H9 (cell line): ENCODE measurements around the gene CHRNA4. TPM values are rescaled to one million over a fixed set of nuclear protein-coding genes. Genes with fewer than 3 reads are reported as not detected.

Experiments
- DNase-seq: peaks from one replicate; pipeline ENCODE4 v3.0.0-alpha.2; 2017
- H2AFZ ChIP-seq: one replicate; pipeline ENCODE4 v1.6.1; 2013; ENCODE audit warnings: mild to moderate bottlenecking, low read length, control low read depth, moderate library complexity
- H2AK5ac ChIP-seq: 2 replicates; pipeline ENCODE4 v1.6.1; 2013; ENCODE audit warnings: low read length, control low read depth, mixed read lengths; ENCODE audit not compliant: insufficient read length
- H2BK120ac ChIP-seq: one replicate; pipeline ENCODE4 v1.6.1; 2013; ENCODE audit warnings: low read depth, mild to moderate bottlenecking, low read length, control low read depth, inconsistent platforms; ENCODE audit not compliant: poor library complexity, severe bottlenecking
- H2BK12ac ChIP-seq: 2 replicates; pipeline ENCODE4 v1.6.1; 2013; ENCODE audit warnings: low read length, control low read depth, mixed read lengths, low read depth; ENCODE audit not compliant: insufficient read length
- H2BK15ac ChIP-seq: 2 replicates; pipeline ENCODE4 v1.6.1; 2013; ENCODE audit warnings: low read depth, low read length, control low read depth
- H2BK20ac ChIP-seq: one replicate; pipeline ENCODE4 v1.6.1; 2013; ENCODE audit warnings: low read depth, mild to moderate bottlenecking, low read length, control low read depth, inconsistent platforms; ENCODE audit not compliant: poor library complexity, severe bottlenecking
- H2BK5ac ChIP-seq: 2 replicates; pipeline ENCODE4 v1.6.1; 2013; ENCODE audit warnings: low read length, control low read depth, mixed read lengths; ENCODE audit not compliant: insufficient read length
- H3K14ac ChIP-seq: 2 replicates; pipeline ENCODE4 v1.6.1; 2013; ENCODE audit warnings: low read length, control low read depth; ENCODE audit not compliant: insufficient read depth
- H3K18ac ChIP-seq: 2 replicates; pipeline ENCODE4 v1.6.1; 2013; ENCODE audit warnings: low read depth, mild to moderate bottlenecking, mixed read lengths, low read length, control low read depth; ENCODE audit not compliant: insufficient read length
- H3K23ac ChIP-seq: 2 replicates; pipeline ENCODE4 v1.6.1; 2013; ENCODE audit warnings: low read length, control low read depth, mixed read lengths, low read depth; ENCODE audit not compliant: insufficient read length
- H3K23me2 ChIP-seq: 2 replicates; pipeline ENCODE4 v1.6.1; 2013; ENCODE audit warnings: low read depth, mild to moderate bottlenecking, mixed read lengths, low read length, control low read depth; ENCODE audit not compliant: insufficient read length, poor library complexity, severe bottlenecking
- H3K27ac ChIP-seq: 2 replicates; pipeline ENCODE4 v1.5.1; 2013; ENCODE audit warnings: low read length, control low read depth, mixed read lengths, low read depth; ENCODE audit not compliant: insufficient read length
- H3K27me3 ChIP-seq: 2 replicates; pipeline ENCODE4 v1.6.1; 2013; ENCODE audit warnings: low read length, control low read depth, inconsistent platforms; ENCODE audit not compliant: insufficient read depth
- H3K4ac ChIP-seq: 2 replicates; pipeline ENCODE4 v1.6.1; 2013; ENCODE audit warnings: low read depth, mild to moderate bottlenecking, control low read depth, inconsistent platforms, low read length, moderate library complexity
- H3K4me1 ChIP-seq: 2 replicates; pipeline ENCODE4 v1.6.1; 2013; ENCODE audit warnings: low read length, control low read depth, inconsistent platforms; ENCODE audit not compliant: insufficient read depth
- H3K4me2 ChIP-seq: 2 replicates; pipeline ENCODE4 v1.6.1; 2013; ENCODE audit warnings: low read length, control low read depth, mixed read lengths; ENCODE audit not compliant: insufficient read length, insufficient read depth
- H3K56ac ChIP-seq: 2 replicates; pipeline ENCODE4 v1.6.1; 2013; ENCODE audit warnings: low read depth, mild to moderate bottlenecking, mixed read lengths, low read length, control low read depth; ENCODE audit not compliant: insufficient read length
- H3K79me1 ChIP-seq: 2 replicates; pipeline ENCODE4 v1.6.1; 2013; ENCODE audit warnings: low read depth, mild to moderate bottlenecking, moderate library complexity, low read length, control low read depth, inconsistent platforms; ENCODE audit not compliant: insufficient read depth, poor library complexity, severe bottlenecking
- H3K79me2 ChIP-seq: 2 replicates; pipeline ENCODE4 v1.6.1; 2013; ENCODE audit warnings: low read length, control low read depth, inconsistent platforms; ENCODE audit not compliant: insufficient read depth
- H3K9ac ChIP-seq: 2 replicates; pipeline ENCODE4 v1.6.1; 2013; ENCODE audit warnings: low read length, control low read depth, mixed read lengths; ENCODE audit not compliant: insufficient read length; ENCODE audit errors: extremely low read depth
- H3K9me3 ChIP-seq: one replicate; pipeline ENCODE4 v1.6.1; 2013; ENCODE audit warnings: low read depth, low read length, inconsistent platforms; ENCODE audit not compliant: control insufficient read depth
- H3T11ph ChIP-seq: one replicate; pipeline ENCODE4 v1.6.1; 2013; ENCODE audit warnings: mild to moderate bottlenecking, low read length, control low read depth, inconsistent platforms
- H4K20me1 ChIP-seq: one replicate; pipeline ENCODE4 v1.6.1; 2013; ENCODE audit not compliant: control insufficient read depth, insufficient read length, insufficient read depth
- H4K5ac ChIP-seq: 2 replicates; pipeline ENCODE4 v1.6.1; 2013; ENCODE audit warnings: low read depth, mild to moderate bottlenecking, mixed read lengths, low read length, control low read depth; ENCODE audit not compliant: insufficient read length
- H4K8ac ChIP-seq: replicated peaks from 2 replicates; pipeline ENCODE4 v1.6.1; 2013; ENCODE audit warnings: low read length, control low read depth, mixed read lengths, low read depth; ENCODE audit not compliant: insufficient read length
- H4K91ac ChIP-seq: 2 replicates; pipeline ENCODE4 v1.6.1; 2013; ENCODE audit warnings: low read depth, mild to moderate bottlenecking, moderate library complexity, mixed read lengths, low read length, control low read depth; ENCODE audit not compliant: insufficient read length
- H3K27ac Mint-ChIP-seq, 3 experiments: 2 replicates in 2 of 3; 3 replicates in 1 of 3; pipeline ENCODE4 v1.8.0; 2020 to 2021; ENCODE audit warnings: mixed read lengths in 3 of 3, mild to moderate bottlenecking in 1 of 3, moderate library complexity in 1 of 3
- H3K27me3 Mint-ChIP-seq: 2 replicates; pipeline ENCODE4 v1.8.0; 2021; ENCODE audit warnings: low read depth, mild to moderate bottlenecking, moderate library complexity, mixed read lengths
- H3K36me3 Mint-ChIP-seq, 3 experiments: 2 replicates in 2 of 3; 3 replicates in 1 of 3; pipeline ENCODE4 v1.8.0; 2020 to 2021; ENCODE audit warnings: low read depth in 3 of 3, mixed read lengths in 3 of 3; ENCODE audit not compliant: insufficient read depth in 1 of 3
- H3K4me1 Mint-ChIP-seq, 2 experiments: 2 replicates each; pipeline ENCODE4 v1.8.0; 2020; ENCODE audit warnings: mixed read lengths in 2 of 2
- H3K4me3 Mint-ChIP-seq, 2 experiments: 2 replicates in 1 of 2; 3 replicates in 1 of 2; pipeline ENCODE4 v1.8.0; 2020 to 2021; ENCODE audit warnings: mild to moderate bottlenecking in 2 of 2, mixed read lengths in 2 of 2, moderate library complexity in 1 of 2
- H3K9me3 Mint-ChIP-seq, 2 experiments: 2 replicates in 1 of 2; 3 replicates in 1 of 2; pipeline ENCODE4 v1.8.0; 2020; ENCODE audit warnings: mild to moderate bottlenecking in 2 of 2, mixed read lengths in 2 of 2, moderate library complexity in 1 of 2
- WGBS: extraction: QIAGEN DNeasy Blood & Tissue Kit; methylation state at CpG from one replicate; pipeline ENCODE4 v1.1.7; 2013; ENCODE audit warnings: missing lambda C conversion rate, low lambda C conversion rate, mixed read lengths; ENCODE audit not compliant: insufficient read length; ENCODE audit errors: extremely low coverage; 5-methylcytosine and 5-hydroxymethylcytosine counted together
- total RNA-seq: library from RNA; stranded (reverse); gene quantifications from 2 replicates; pipeline ENCODE4 v1.2.1, GENCODE V29; 2021
- TF ChIP-seq, protein P1 (sequence below): fragments of 200-600 bp; sonication (generic); conservative IDR thresholded peaks from 3 replicates; pipeline ENCODE4 v1.8.0; 2021; ENCODE audit warnings: antibody characterized with exemption, mild to moderate bottlenecking

The CHRNA4 gene
- total RNA-seq, 1 experiment from 2014 or later: 2.5 TPM

DNA sequence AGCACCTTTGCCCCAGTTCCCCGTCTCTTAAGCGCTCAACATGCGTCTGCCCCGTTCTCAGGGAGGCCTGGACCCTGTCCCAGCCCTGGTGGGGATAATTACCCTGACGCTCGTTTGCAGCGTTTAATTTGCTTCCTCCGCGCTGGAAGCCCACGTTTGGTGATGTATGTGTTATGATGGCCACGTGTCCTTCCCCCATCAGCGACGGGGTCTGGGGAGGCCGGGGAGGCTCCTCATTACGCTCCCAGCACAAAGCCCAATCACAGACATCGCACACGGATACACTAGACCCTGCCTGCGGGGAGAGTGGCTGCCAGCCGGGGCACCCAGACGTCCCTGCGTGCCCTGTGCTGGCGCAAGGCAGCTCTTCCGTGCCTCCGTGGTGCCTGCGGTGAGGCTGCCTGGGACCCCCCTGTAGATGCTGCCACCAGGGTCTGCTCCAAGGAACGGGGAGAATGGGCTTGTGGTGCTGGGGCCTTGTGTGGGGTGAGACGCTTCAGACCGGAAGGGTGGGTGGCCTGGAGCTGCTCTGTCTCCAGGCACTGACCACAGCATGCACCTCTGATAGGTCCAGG lies 10.2 kb upstream of the CHRNA4 start:
- H3K27ac ChIP-seq: no peak overlapping the region
- no peaks in the 10 kb centered on the region for H3K36me3 Mint-ChIP-seq

More for the DNA sequence above, 10.2 kb upstream of the CHRNA4 start:
- Histone ChIP-seq H4K91ac (no peak overlapping the region), H2AK5ac (no peak overlapping the region), H3K4me1 (no peaks in the 10 kb centered on the region), H3K56ac (no peak overlapping the region), H2BK12ac (no peak overlapping the region), H2AFZ (no peak overlapping the region), H3K23me2 (no peaks in the 10 kb centered on the region), H3K9me3 (no peaks in the 10 kb centered on the region), H2BK15ac (no peak overlapping the region), H4K5ac (no peak overlapping the region), H2BK5ac (no peak overlapping the region), H3K4me2 (no peak overlapping the region), H3K79me2 (no peaks in the 10 kb centered on the region), H3T11ph (no peak overlapping the region), H3K14ac (no peak overlapping the region; the same call in 1 of the 2 replicates), H3K18ac (no peak overlapping the region), H3K79me1 (no peaks in the 10 kb centered on the region), H4K8ac (no peak overlapping the region), H4K20me1 (peaks cover 2% of the 10 kb centered on the region), H3K9ac (no peak overlapping the region), H3K27me3 (no peaks in the 10 kb centered on the region), H2BK20ac (no peak overlapping the region), H3K4ac (no peak overlapping the region), H3K23ac (no peak overlapping the region), H2BK120ac (no peak overlapping the region)
- Mint-ChIP-seq H3K27ac (peak overlapping the region in 2 of 3 experiments; percentile 39 to 44; a peak in 1 of 7 replicates), H3K9me3 (no peaks in the 10 kb centered on the region), H3K4me1 (peaks cover 9 to 19% of the 10 kb centered on the region in 2 experiments), H3K4me3 (no peak overlapping the region), H3K27me3 (peaks cover 3% of the 10 kb centered on the region; the same call in 1 of the 2 replicates)
- TF ChIP-seq, protein P1, sequence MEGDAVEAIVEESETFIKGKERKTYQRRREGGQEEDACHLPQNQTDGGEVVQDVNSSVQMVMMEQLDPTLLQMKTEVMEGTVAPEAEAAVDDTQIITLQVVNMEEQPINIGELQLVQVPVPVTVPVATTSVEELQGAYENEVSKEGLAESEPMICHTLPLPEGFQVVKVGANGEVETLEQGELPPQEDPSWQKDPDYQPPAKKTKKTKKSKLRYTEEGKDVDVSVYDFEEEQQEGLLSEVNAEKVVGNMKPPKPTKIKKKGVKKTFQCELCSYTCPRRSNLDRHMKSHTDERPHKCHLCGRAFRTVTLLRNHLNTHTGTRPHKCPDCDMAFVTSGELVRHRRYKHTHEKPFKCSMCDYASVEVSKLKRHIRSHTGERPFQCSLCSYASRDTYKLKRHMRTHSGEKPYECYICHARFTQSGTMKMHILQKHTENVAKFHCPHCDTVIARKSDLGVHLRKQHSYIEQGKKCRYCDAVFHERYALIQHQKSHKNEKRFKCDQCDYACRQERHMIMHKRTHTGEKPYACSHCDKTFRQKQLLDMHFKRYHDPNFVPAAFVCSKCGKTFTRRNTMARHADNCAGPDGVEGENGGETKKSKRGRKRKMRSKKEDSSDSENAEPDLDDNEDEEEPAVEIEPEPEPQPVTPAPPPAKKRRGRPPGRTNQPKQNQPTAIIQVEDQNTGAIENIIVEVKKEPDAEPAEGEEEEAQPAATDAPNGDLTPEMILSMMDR: no peak
- no peak for DNase-seq
- WGBS: no CpG with 5 or more reads among the region's 28 CpGs
